CD4-positive, alpha-beta T cell (primary cell): ENCODE results near the gene USH1C. TPM values are rescaled to one million over a fixed set of nuclear protein-coding genes. Genes with fewer than 3 reads are reported as not detected.

ENCODE experiments used
- ATAC-seq: fragments of 200-7000 bp; cut with Tn5 transposase; one replicate; pipeline ENCODE4 v1.10.0; 2022; ENCODE audit warnings: mild to moderate bottlenecking; ENCODE audit not compliant: poor library complexity
- CTCF ChIA-PET: fragments of 350-600 bp; sonication (Branson Sonifier 250); formaldehyde crosslinking; loops from one replicate; lab custom pipeline; 2021; ENCODE audit warnings: antibody characterized with exemption, inconsistent platforms; lab: Charles Lee
- POLR2A ChIA-PET: fragments of 350-600 bp; sonication (Branson Sonifier 250); formaldehyde crosslinking; loops from one replicate; lab custom pipeline; 2021; ENCODE audit warnings: antibody characterized with exemption, inconsistent platforms; lab: Charles Lee
- DNase-seq, 14 experiments: peaks; one replicate each; pipeline ENCODE4 v3.0.0-alpha.2; 2013 to 2020; ENCODE audit warnings: mixed read lengths in 2 of 14
- H3K27ac ChIP-seq, 2 donors: one replicate each; pipeline versions ENCODE4 v1.5.1 to v1.7.0; 2013; ENCODE audit warnings: low read length in 2 of 2, low read depth in 1 of 2, mild to moderate bottlenecking in 1 of 2
- H3K27me3 ChIP-seq, 2 experiments: 1 replicate in 1 of 2; 2 replicates in 1 of 2; pipeline versions ENCODE4 v1.6.1 to v1.7.0; 2013; ENCODE audit warnings: low read length in 2 of 2, control low read depth in 1 of 2, mild to moderate bottlenecking in 1 of 2, moderate library complexity in 1 of 2; ENCODE audit not compliant: insufficient read depth in 2 of 2, control insufficient read depth in 1 of 2
- H3K36me3 ChIP-seq: one replicate; pipeline ENCODE4 v1.6.1; 2013; ENCODE audit warnings: low read length, control low read depth; ENCODE audit not compliant: insufficient read depth
- H3K4me1 ChIP-seq: one replicate; pipeline ENCODE4 v1.6.1; 2013; ENCODE audit warnings: low read length, control low read depth; ENCODE audit not compliant: insufficient read depth
- H3K4me3 ChIP-seq: one replicate; pipeline ENCODE4 v1.5.1; 2013; ENCODE audit warnings: mild to moderate bottlenecking, low read length, moderate library complexity
- H3K9me3 ChIP-seq, 2 experiments: 1 replicate in 1 of 2; 2 replicates in 1 of 2; pipeline versions ENCODE4 v1.6.1 to v1.7.0; 2013; ENCODE audit warnings: low read length in 2 of 2, mild to moderate bottlenecking in 2 of 2, control low read depth in 1 of 2, moderate library complexity in 1 of 2; ENCODE audit not compliant: control insufficient read depth in 1 of 2, insufficient read depth in 1 of 2
- H3K27ac Mint-ChIP-seq: one replicate; pipeline ENCODE4 v1.8.0; 2020; ENCODE audit warnings: mixed read lengths
- H3K27me3 Mint-ChIP-seq: one replicate; pipeline ENCODE4 v1.8.0; 2021; ENCODE audit warnings: mixed read lengths
- H3K36me3 Mint-ChIP-seq: one replicate; pipeline ENCODE4 v1.8.0; 2021; ENCODE audit warnings: low read depth, mixed read lengths
- H3K4me1 Mint-ChIP-seq: one replicate; pipeline ENCODE4 v1.8.0; 2021; ENCODE audit warnings: low read depth, mixed read lengths
- H3K4me3 Mint-ChIP-seq: one replicate; pipeline ENCODE4 v1.8.0; 2020; ENCODE audit warnings: mild to moderate bottlenecking, mixed read lengths
- H3K9me3 Mint-ChIP-seq: one replicate; pipeline ENCODE4 v1.8.0; 2020; ENCODE audit warnings: mixed read lengths
- intact Hi-C, 2 experiments: fragments of 100-400 bp; cut with DNase I in 1 of 2; cut with micrococcal nuclease in 1 of 2; formaldehyde crosslinking; loops; one replicate each; pipeline versions ENCODE4 v1.15.1 to v1.9.0; 2023 to 2025; cut with DNase I, micrococcal nuclease
- total RNA-seq, 174 experiments: library from RNA in 2 of 174; stranded (reverse) in 2 of 174; gene quantifications; one replicate each; pipeline ENCODE4 v1.2.3 and lab custom pipeline; 2021 to 2026
- TF ChIP-seq, protein P1 (sequence below): fragments of 200-600 bp; IDR thresholded peaks from one replicate; pipeline ENCODE4 v1.8.0; 2022; ENCODE audit warnings: antibody characterized with exemption, mild to moderate bottlenecking

The USH1C gene
- total RNA-seq, 2 experiments from 2014 or later = not detected

DNA sequence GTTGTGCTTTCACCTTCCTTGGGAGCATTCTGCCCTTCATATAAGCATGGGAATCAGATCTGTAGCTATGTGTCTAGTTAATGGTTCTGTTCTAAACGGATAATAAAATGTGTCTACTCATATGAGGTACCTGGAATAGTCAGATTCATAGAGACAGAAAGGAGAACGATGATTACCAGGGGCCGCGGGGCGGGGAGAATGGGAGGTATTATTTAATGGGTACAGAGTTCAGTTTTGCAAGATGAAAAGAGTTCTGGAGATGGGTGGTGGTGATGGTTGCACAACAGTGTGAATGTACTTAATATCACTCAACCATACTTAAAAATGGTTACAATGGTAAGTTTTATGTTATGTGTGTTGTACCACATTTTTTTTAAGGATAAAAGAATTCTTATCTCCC, 57.6 kb downstream of the USH1C start:
- Histone ChIP-seq H3K4me1 (no peaks in the 10 kb centered on the region), H3K27ac (no peak overlapping the region), H3K27me3 (peaks cover 0 to 4% of the 10 kb centered on the region in 2 experiments), H3K9me3 (no peaks in the 10 kb centered on the region), H3K36me3 (no peaks in the 10 kb centered on the region), H3K4me3 (no peak overlapping the region)
- TF ChIP-seq, protein P1, sequence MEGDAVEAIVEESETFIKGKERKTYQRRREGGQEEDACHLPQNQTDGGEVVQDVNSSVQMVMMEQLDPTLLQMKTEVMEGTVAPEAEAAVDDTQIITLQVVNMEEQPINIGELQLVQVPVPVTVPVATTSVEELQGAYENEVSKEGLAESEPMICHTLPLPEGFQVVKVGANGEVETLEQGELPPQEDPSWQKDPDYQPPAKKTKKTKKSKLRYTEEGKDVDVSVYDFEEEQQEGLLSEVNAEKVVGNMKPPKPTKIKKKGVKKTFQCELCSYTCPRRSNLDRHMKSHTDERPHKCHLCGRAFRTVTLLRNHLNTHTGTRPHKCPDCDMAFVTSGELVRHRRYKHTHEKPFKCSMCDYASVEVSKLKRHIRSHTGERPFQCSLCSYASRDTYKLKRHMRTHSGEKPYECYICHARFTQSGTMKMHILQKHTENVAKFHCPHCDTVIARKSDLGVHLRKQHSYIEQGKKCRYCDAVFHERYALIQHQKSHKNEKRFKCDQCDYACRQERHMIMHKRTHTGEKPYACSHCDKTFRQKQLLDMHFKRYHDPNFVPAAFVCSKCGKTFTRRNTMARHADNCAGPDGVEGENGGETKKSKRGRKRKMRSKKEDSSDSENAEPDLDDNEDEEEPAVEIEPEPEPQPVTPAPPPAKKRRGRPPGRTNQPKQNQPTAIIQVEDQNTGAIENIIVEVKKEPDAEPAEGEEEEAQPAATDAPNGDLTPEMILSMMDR = no peak
- CTCF ChIA-PET = no interaction called here
- ATAC-seq = no peak
- intact Hi-C loops = no loop called here
- Mint-ChIP-seq H3K4me3 (no peak overlapping the region), H3K9me3 (no peaks in the 10 kb centered on the region), H3K27ac (no peak overlapping the region), H3K36me3 (no peaks in the 10 kb centered on the region), H3K4me1 (no peaks in the 10 kb centered on the region), H3K27me3 (peaks cover 36% of the 10 kb centered on the region)
- DNase-seq = no peak
- POLR2A ChIA-PET = no interaction called here

DNA sequence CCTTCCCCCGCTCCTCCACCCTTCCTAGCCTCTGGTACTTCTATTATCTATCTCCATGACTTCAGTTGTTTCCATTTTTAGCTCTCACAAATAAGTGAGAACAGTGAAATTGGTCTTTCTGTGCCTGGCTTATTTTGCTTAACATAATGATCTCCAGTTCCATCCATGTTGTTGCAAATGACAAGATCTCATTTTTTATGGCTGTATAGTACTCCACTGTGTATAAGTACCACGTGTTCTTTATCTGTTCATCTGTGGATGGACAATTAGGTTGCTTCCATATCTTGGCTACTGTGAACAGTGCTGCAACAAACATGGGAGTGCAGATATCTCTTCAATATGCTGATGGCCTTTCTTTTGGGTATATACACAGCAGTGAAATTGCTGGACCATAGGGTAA, 60.7 kb downstream of the USH1C start:
- intact Hi-C loops = no loop called here
- Mint-ChIP-seq H3K27ac (no peak overlapping the region), H3K4me3 (no peak overlapping the region), H3K27me3 (peaks cover 32% of the 10 kb centered on the region), H3K9me3 (no peaks in the 10 kb centered on the region), H3K36me3 (no peaks in the 10 kb centered on the region), H3K4me1 (no peaks in the 10 kb centered on the region)
- Histone ChIP-seq H3K9me3 (no peaks in the 10 kb centered on the region), H3K4me3 (no peak overlapping the region), H3K4me1 (no peaks in the 10 kb centered on the region), H3K27ac (no peak overlapping the region), H3K27me3 (no peaks in the 10 kb centered on the region), H3K36me3 (no peaks in the 10 kb centered on the region)
- ATAC-seq (no peak), DNase-seq (no peak)
- POLR2A ChIA-PET = no interaction called here
- TF ChIP-seq, protein P1 = no peak
- CTCF ChIA-PET = no interaction called here

DNA sequence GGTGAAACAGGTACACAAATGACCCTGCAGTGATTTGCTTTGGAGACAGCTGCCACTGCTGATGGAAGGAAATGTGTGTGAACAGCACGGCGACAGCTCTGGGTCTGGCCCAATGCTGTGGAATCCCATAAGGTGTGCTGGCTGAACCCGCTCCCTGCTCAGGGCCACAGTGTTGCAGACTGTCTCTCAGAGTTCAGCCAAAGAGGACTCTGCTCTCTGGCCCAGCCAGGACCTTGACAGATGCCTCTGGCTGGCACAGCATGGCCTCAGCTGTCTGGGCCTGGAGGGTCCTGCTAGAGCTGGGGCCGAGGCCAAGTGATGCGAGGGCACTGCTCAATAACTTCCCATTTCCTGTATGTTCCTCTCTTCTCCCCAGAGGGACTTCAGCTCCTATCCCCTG, 62.3 kb downstream of the USH1C start:
- TF ChIP-seq, protein P1 = no peak
- no peak overlapping the region for H3K4me3 Mint-ChIP-seq
- intact Hi-C loops = no loop called here
- Histone ChIP-seq H3K27me3 (peaks cover 3 to 7% of the 10 kb centered on the region in 2 experiments), H3K9me3 (no peaks in the 10 kb centered on the region), H3K36me3 (no peaks in the 10 kb centered on the region), H3K27ac (no peak overlapping the region), H3K4me3 (no peak overlapping the region), H3K4me1 (no peaks in the 10 kb centered on the region)
- H3K36me3 Mint-ChIP-seq = no peaks in the 10 kb centered on the region
- POLR2A ChIA-PET = no interaction called here
- no peak for DNase-seq
- no peaks in the 10 kb centered on the region for H3K9me3 Mint-ChIP-seq
- no peaks in the 10 kb centered on the region for H3K4me1 Mint-ChIP-seq
- CTCF ChIA-PET = no interaction called here
- H3K27me3 Mint-ChIP-seq = peaks cover 38% of the 10 kb centered on the region
- no peak overlapping the region for H3K27ac Mint-ChIP-seq
- ATAC-seq = no peak
